HCT116 (cell line): ENCODE results near the gene ELP1. TPM values are rescaled to one million over a fixed set of nuclear protein-coding genes. Genes with fewer than 3 reads are reported as not detected.

Experiments
- ATAC-seq: fragments of 200-7000 bp; cut with Tn5 transposase; 2 replicates; pipeline ENCODE4 v1.9.1; 2020; ENCODE audit warnings: mild to moderate bottlenecking, moderate library complexity
- BruUV-seq: library from RNA; stranded (reverse); fragments of 400-500 nt; replicated peaks from 2 replicates; lab custom pipeline; 2021; lab: Mats Ljungman, UMichigan
- CTCF ChIA-PET: fragments of 300-600 bp; sonication (Branson Sonifier 250); formaldehyde crosslinking; loops from one replicate; lab custom pipeline; 2021; ENCODE audit warnings: antibody characterized with exemption; lab: Charles Lee
- POLR2A ChIA-PET: fragments of 300-600, 350-600 bp; sonication (Branson Sonifier 250); formaldehyde crosslinking; loops from one replicate; lab custom pipeline; 2021; ENCODE audit warnings: antibody characterized with exemption; lab: Charles Lee
- RAD21 ChIA-PET, 2 experiments: fragments of 300-600 bp; sonication (Branson Sonifier 250); formaldehyde crosslinking; loops; one replicate each; lab custom pipeline; 2023; ENCODE audit warnings: low total read pairs in 2 of 2; ENCODE audit not compliant: uncharacterized antibody in 2 of 2, unreplicated experiment in 2 of 2, low non-redundant PET in 1 of 2; lab: Charles Lee
- DNase-seq: peaks from one replicate; pipeline ENCODE4 v3.0.0-alpha.2; 2010; ENCODE audit warnings: low read depth, low spot score
- H2AFZ ChIP-seq: fragments of 200-600 bp; shearing (Covaris generic), sonication (generic); 2 replicates; pipeline ENCODE4 v1.6.1; 2017; ENCODE audit warnings: low read depth, mixed run types, mixed read lengths, antibody characterized with exemption, low read length; ENCODE audit not compliant: poor library complexity, severe bottlenecking
- H3K27ac ChIP-seq: 2 replicates; pipeline ENCODE4 v1.5.1; 2012; ENCODE audit warnings: low read depth, low read length
- H3K27me3 ChIP-seq: fragments of 200-600 bp; sonication (generic); 2 replicates; pipeline ENCODE4 v1.6.1; 2016; ENCODE audit warnings: mixed run types, low read length, mixed read lengths; ENCODE audit not compliant: insufficient read depth
- H3K36me3 ChIP-seq, 2 experiments: fragments of 200-500 bp in 1 of 2; fragments of 200-600 bp in 1 of 2; sonication (Bioruptor generic) in 1 of 2; sonication (generic) in 1 of 2; 2 replicates each; pipeline versions ENCODE4 v1.5.1 to v1.6.1; 2014 to 2016; ENCODE audit warnings: low read length in 2 of 2, inconsistent platforms in 1 of 2, mixed read lengths in 1 of 2, mixed run types in 1 of 2; ENCODE audit not compliant: insufficient read depth in 2 of 2, control insufficient read depth in 1 of 2
- H3K4me1 ChIP-seq, 2 experiments: fragments of 200-600 bp in 1 of 2; sonication (generic) in 1 of 2; 2 replicates each; pipeline versions ENCODE4 v1.5.1 to v1.6.1; 2012 to 2017; ENCODE audit warnings: low read length in 2 of 2, inconsistent platforms in 1 of 2, mild to moderate bottlenecking in 1 of 2, mixed read lengths in 1 of 2, mixed run types in 1 of 2, moderate library complexity in 1 of 2; ENCODE audit not compliant: insufficient read depth in 2 of 2, control insufficient read depth in 1 of 2
- H3K4me2 ChIP-seq: fragments of 200-600 bp; sonication (generic); 2 replicates; pipeline ENCODE4 v1.6.1; 2017; ENCODE audit warnings: mixed run types, low read length, mixed read lengths
- H3K4me3 ChIP-seq, 2 experiments: fragments of 200-600 bp in 1 of 2; sonication (generic) in 1 of 2; replicated peaks in 1 of 2; 2 replicates each; pipeline ENCODE4 v1.5.1; 2011 to 2016; ENCODE audit warnings: low read length in 2 of 2, control low read depth in 1 of 2, low read depth in 1 of 2, mild to moderate bottlenecking in 1 of 2, mixed read lengths in 1 of 2, mixed run types in 1 of 2
- H3K79me2 ChIP-seq: fragments of 200-600 bp; sonication (generic); 2 replicates; pipeline ENCODE4 v1.6.1; 2017; ENCODE audit warnings: mild to moderate bottlenecking, mixed run types, low read length, moderate library complexity, mixed read lengths; ENCODE audit not compliant: insufficient read depth
- H3K9ac ChIP-seq: fragments of 200-600 bp; sonication (generic); 2 replicates; pipeline ENCODE4 v1.6.1; 2016; ENCODE audit warnings: low read length, mixed read lengths
- H3K9me2 ChIP-seq: fragments of 200-600 bp; sonication (generic), shearing (Covaris generic); 2 replicates; pipeline ENCODE4 v1.6.1; 2017; ENCODE audit warnings: mixed run types, mild to moderate bottlenecking, moderate library complexity; ENCODE audit not compliant: insufficient read depth
- H3K9me3 ChIP-seq, 2 experiments: fragments of 200-500 bp in 1 of 2; fragments of 200-600 bp in 1 of 2; sonication (Bioruptor generic) in 1 of 2; sonication (generic) in 1 of 2; 2 replicates each; pipeline ENCODE4 v1.6.1; 2014 to 2017; ENCODE audit warnings: low read length in 2 of 2, mixed read lengths in 2 of 2, inconsistent platforms in 1 of 2, low read depth in 1 of 2, mild to moderate bottlenecking in 1 of 2, mixed run types in 1 of 2, moderate library complexity in 1 of 2; ENCODE audit not compliant: control insufficient read depth in 1 of 2, insufficient read depth in 1 of 2
- H4K20me1 ChIP-seq: fragments of 200-600 bp; sonication (generic), shearing (Covaris generic); 2 replicates; pipeline ENCODE4 v1.6.1; 2017; ENCODE audit warnings: mixed run types, mild to moderate bottlenecking, moderate library complexity; ENCODE audit not compliant: insufficient read depth
- CBX3 ChIP-seq: IDR thresholded peaks from 2 replicates; pipeline ENCODE4 v1.6.1; 2012; ENCODE audit warnings: low read depth
- EGR1 ChIP-seq: IDR thresholded peaks from 2 replicates; pipeline ENCODE4 v1.6.1; 2012; ENCODE audit warnings: low read depth
- ELF1 ChIP-seq: IDR thresholded peaks from 2 replicates; pipeline ENCODE4 v1.6.1; 2012; ENCODE audit warnings: low read depth, borderline replicate concordance
- EZH2 ChIP-seq: fragments of 200-600 bp; sonication (generic); IDR thresholded peaks from 2 replicates; pipeline ENCODE4 v1.6.1; 2017; ENCODE audit warnings: antibody characterized with exemption, mixed run types
- POLR2AphosphoS5 ChIP-seq: IDR thresholded peaks from 2 replicates; pipeline ENCODE4 v1.6.1; 2011; ENCODE audit warnings: mild to moderate bottlenecking, low read depth, low read length, moderate library complexity
- RAD21 ChIP-seq: IDR thresholded peaks from 2 replicates; pipeline ENCODE4 v1.6.1; 2012; ENCODE audit warnings: low read depth, mild to moderate bottlenecking
- SIN3A ChIP-seq: IDR thresholded peaks from 2 replicates; pipeline ENCODE4 v1.6.1; 2012; ENCODE audit warnings: low read depth
- SP1 ChIP-seq: IDR thresholded peaks from 2 replicates; pipeline ENCODE4 v1.6.1; 2012; ENCODE audit warnings: low read depth
- SRF ChIP-seq: IDR thresholded peaks from 2 replicates; pipeline ENCODE4 v1.6.1; 2012; ENCODE audit warnings: low read depth
- TCF7L2 ChIP-seq: IDR thresholded peaks from 2 replicates; pipeline ENCODE4 v1.7.0; 2011; ENCODE audit warnings: borderline replicate concordance, inconsistent platforms; ENCODE audit not compliant: insufficient read depth, insufficient read length; ENCODE audit errors: extremely low read depth
- YY1 ChIP-seq: IDR thresholded peaks from 2 replicates; pipeline ENCODE4 v1.6.1; 2011; ENCODE audit warnings: low read length, low read depth, moderate library complexity, mild to moderate bottlenecking; ENCODE audit not compliant: insufficient replicate concordance; ENCODE audit errors: extremely low read depth
- ZNF274 ChIP-seq: fragments of 200-500 bp; sonication (Bioruptor generic); IDR thresholded peaks from 2 replicates; pipeline ENCODE4 v1.6.1; 2014; ENCODE audit warnings: mild to moderate bottlenecking, low read depth, low read length, inconsistent platforms
- intact Hi-C: fragments of 100-400 bp; cut with micrococcal nuclease; formaldehyde crosslinking; loops from 2 replicates; pipeline ENCODE4 v1.10.0; 2022
- total RNA-seq: library from RNA; stranded (reverse); gene quantifications from one replicate; pipeline ENCODE4 v1.2.1, GENCODE V29; 2021; ENCODE audit not compliant: unreplicated experiment
- TF ChIP-seq, protein P1 (sequence below): IDR thresholded peaks from 2 replicates; pipeline ENCODE4 v1.6.1; 2011; ENCODE audit warnings: mild to moderate bottlenecking, low read length, moderate library complexity; ENCODE audit not compliant: insufficient replicate concordance; ENCODE audit errors: extremely low read depth
- TF ChIP-seq, protein P2 (sequence below): IDR thresholded peaks from 2 replicates; pipeline ENCODE4 v1.6.1; 2012

The ELP1 gene
- total RNA-seq, 1 experiment from 2014 or later: 28.8 TPM

DNA sequence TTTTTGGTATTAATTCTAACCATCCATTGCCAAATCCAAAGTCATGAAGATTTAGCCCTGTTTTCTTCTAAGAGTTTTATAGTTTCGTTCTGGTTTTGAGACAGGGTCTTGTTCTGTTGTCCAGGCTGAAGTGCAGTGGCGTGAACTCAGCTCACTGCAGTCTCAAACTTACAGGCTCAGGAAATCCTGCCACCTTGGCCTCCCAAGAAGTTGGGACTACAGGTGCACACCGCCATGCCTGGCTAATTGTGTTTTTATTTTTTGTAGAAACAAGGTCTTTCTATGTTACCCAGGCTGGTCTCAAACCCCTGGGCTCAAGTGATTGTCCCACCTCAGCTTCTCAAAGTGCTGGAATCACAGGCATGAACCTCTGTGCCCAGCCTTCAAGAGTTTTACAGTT, 50.8 kb downstream of the ELP1 start:
- intact Hi-C loops: no loop called here
- ChIA-PET POLR2A (no interaction called here), CTCF (interaction anchor here (1.5 kb wide), 1 partner anchor 71 kb away, joined by 3 read pairs; no protein-coding TSS in a partner anchor), RAD21 (no interaction called here)
- Histone ChIP-seq H2AFZ (no peak overlapping the region), H3K9me3 (no peaks in the 10 kb centered on the region), H3K9ac (no peak overlapping the region), H3K4me1 (peaks cover 9 to 10% of the 10 kb centered on the region in 2 experiments; a peak in 3 of 4 replicates), H3K27me3 (no peaks in the 10 kb centered on the region), H3K27ac (no peak overlapping the region), H3K36me3 (peaks cover 13 to 22% of the 10 kb centered on the region in 2 experiments; a peak in 3 of 4 replicates), H3K4me2 (no peak overlapping the region), H3K4me3 (no peak overlapping the region), H3K79me2 (no peaks in the 10 kb centered on the region), H3K9me2 (no peaks in the 10 kb centered on the region), H4K20me1 (no peaks in the 10 kb centered on the region)
- TF ChIP-seq RAD21: no peak
- TF ChIP-seq, protein P1, sequence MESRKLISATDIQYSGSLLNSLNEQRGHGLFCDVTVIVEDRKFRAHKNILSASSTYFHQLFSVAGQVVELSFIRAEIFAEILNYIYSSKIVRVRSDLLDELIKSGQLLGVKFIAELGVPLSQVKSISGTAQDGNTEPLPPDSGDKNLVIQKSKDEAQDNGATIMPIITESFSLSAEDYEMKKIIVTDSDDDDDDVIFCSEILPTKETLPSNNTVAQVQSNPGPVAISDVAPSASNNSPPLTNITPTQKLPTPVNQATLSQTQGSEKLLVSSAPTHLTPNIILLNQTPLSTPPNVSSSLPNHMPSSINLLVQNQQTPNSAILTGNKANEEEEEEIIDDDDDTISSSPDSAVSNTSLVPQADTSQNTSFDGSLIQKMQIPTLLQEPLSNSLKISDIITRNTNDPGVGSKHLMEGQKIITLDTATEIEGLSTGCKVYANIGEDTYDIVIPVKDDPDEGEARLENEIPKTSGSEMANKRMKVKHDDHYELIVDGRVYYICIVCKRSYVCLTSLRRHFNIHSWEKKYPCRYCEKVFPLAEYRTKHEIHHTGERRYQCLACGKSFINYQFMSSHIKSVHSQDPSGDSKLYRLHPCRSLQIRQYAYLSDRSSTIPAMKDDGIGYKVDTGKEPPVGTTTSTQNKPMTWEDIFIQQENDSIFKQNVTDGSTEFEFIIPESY: no peak
- DNase-seq: no peak
- ATAC-seq: no peak
- BruUV-seq: no TSS peak

DNA sequence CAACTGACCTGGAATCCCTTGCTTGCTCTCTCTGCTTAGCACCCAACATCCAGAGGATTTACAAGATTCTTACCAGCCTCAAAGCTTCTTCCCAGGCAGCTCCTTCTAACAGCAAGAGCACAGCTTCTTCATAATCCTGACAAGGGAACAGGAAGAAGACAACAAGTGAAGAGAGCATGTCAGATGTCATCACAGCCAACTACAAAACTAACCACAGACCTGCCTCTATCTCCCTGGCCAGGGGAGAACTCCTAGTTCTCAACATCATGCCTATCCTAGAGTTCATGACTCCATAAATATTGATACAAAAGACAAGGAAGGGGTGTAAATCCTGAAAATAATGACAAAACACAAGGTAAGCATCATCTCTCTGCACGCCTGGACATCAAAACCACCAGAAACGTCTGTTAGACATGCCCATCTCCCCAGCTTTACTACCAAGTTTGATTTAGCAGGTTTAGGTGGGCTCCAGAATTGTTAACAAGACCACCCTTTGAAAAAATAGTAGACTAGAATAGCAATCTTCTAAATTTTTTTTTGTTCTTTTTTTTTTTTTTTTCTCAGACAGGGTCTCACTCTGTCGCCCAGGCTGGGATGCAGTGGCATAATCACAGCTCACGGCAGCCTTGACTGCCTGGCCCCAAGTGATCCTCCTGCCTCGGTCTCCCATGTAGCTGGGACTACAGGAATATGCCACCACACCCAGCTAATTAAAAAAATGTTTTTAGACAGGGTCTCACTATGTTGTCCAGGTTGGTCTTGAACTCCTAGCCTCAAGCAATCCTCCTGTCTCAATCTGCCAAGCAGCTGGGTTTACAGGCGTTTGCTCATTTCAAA, 51.7 kb downstream of the ELP1 start:
- ChIA-PET CTCF (interaction anchor here (1.5 kb wide), 1 partner anchor 72 kb away, joined by 3 read pairs; no protein-coding TSS in a partner anchor), POLR2A (no interaction called here), RAD21 (no interaction called here)
- no peaks in the 10 kb centered on the region for H3K9me3 ChIP-seq
- H3K79me2 ChIP-seq: no peaks in the 10 kb centered on the region
- peaks cover 9 to 10% of the 10 kb centered on the region in 2 experiments; a peak in 3 of 4 replicates for H3K4me1 ChIP-seq
- H3K27me3 ChIP-seq: no peaks in the 10 kb centered on the region
- no peak overlapping the region for H3K4me3 ChIP-seq
- peaks cover 20 to 25% of the 10 kb centered on the region in 2 experiments; a peak in 3 of 4 replicates for H3K36me3 ChIP-seq
- H3K9ac ChIP-seq: no peak overlapping the region
- H3K9me2 ChIP-seq: no peaks in the 10 kb centered on the region
- ATAC-seq (no peak), DNase-seq (no peak)
- H4K20me1 ChIP-seq: no peaks in the 10 kb centered on the region
- BruUV-seq: no TSS peak
- H2AFZ ChIP-seq: no peak overlapping the region
- H3K27ac ChIP-seq: no peak overlapping the region
- no peak overlapping the region for H3K4me2 ChIP-seq
- intact Hi-C loops: no loop called here
- TF ChIP-seq ZNF274 (no peak), EGR1 (no peak), CBX3 (no peak), SRF (no peak), SP1 (no peak), ELF1 (no peak), SIN3A (no peak), TCF7L2 (no peak), EZH2 (no peak), YY1 (no peak), RAD21 (no peak), POLR2AphosphoS5 (no peak)
- TF ChIP-seq, protein P1: no peak
- TF ChIP-seq, protein P2, sequence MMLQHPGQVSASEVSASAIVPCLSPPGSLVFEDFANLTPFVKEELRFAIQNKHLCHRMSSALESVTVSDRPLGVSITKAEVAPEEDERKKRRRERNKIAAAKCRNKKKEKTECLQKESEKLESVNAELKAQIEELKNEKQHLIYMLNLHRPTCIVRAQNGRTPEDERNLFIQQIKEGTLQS: no peak
